Upper lobe of right lung (tissue), 1 donor: ENCODE data around the gene SGSM2. TPM values are rescaled to one million over a fixed set of nuclear protein-coding genes. Genes with fewer than 3 reads are reported as not detected.

Source experiments
- ATAC-seq: fragments of 200-7000 bp; cut with Tn5 transposase; one replicate; pipeline ENCODE4 v1.9.1; 2020; ENCODE audit warnings: mild to moderate bottlenecking, moderate library complexity
- DNase-seq: peaks from one replicate; pipeline ENCODE4 v3.0.0-alpha.2; 2020
- H3K27ac ChIP-seq: fragments of 200-600 bp; one replicate; pipeline ENCODE4 v1.8.0; 2022
- H3K27me3 ChIP-seq: fragments of 200-600 bp; one replicate; pipeline ENCODE4 v1.8.0; 2022; ENCODE audit warnings: mild to moderate bottlenecking
- H3K36me3 ChIP-seq: fragments of 200-600 bp; one replicate; pipeline ENCODE4 v1.8.0; 2022
- H3K4me1 ChIP-seq: fragments of 200-600 bp; one replicate; pipeline ENCODE4 v1.8.0; 2022
- H3K4me3 ChIP-seq: fragments of 200-600 bp; one replicate; pipeline ENCODE4 v1.8.0; 2022; ENCODE audit warnings: mild to moderate bottlenecking
- H3K9me3 ChIP-seq: fragments of 200-600 bp; one replicate; pipeline ENCODE4 v1.8.0; 2022
- intact Hi-C: fragments of 100-400 bp; cut with DNase I; formaldehyde crosslinking; loops from one replicate; pipeline ENCODE4 v1.11.0; 2022
- total RNA-seq: library from RNA; stranded (reverse); fragmentation: NEBNext Ultra II Directional; extraction: Animal tissue kit (Norgen Biotek cat#: 25700); gene quantifications from one replicate; pipeline ENCODE4 v1.2.1, GENCODE V29; 2021
- TF ChIP-seq, protein P1 (sequence below): fragments of 200-600 bp; IDR thresholded peaks from one replicate; pipeline ENCODE4 v1.8.0; 2022; ENCODE audit warnings: antibody characterized with exemption
- donor health status: DM: no; HTN: yes; CAD: no; lungs with severe emphysema.

SGSM2 gene
- total RNA-seq, 1 donor from 2014 or later: 55.0 TPM

GRCh38 chr17:2338315-2338657 lies 985 bp downstream of the SGSM2 start:
- Histone ChIP-seq H3K27ac (peak overlapping the region; percentile 79), H3K36me3 (peaks cover 35% of the 10 kb centered on the region), H3K27me3 (no peaks in the 10 kb centered on the region), H3K4me1 (peaks cover 18% of the 10 kb centered on the region), H3K9me3 (no peaks in the 10 kb centered on the region), H3K4me3 (peak overlapping the region; percentile 84)
- DNase-seq (no peak), ATAC-seq (no peak)
- intact Hi-C loops: no loop called here
- TF ChIP-seq, protein P1, sequence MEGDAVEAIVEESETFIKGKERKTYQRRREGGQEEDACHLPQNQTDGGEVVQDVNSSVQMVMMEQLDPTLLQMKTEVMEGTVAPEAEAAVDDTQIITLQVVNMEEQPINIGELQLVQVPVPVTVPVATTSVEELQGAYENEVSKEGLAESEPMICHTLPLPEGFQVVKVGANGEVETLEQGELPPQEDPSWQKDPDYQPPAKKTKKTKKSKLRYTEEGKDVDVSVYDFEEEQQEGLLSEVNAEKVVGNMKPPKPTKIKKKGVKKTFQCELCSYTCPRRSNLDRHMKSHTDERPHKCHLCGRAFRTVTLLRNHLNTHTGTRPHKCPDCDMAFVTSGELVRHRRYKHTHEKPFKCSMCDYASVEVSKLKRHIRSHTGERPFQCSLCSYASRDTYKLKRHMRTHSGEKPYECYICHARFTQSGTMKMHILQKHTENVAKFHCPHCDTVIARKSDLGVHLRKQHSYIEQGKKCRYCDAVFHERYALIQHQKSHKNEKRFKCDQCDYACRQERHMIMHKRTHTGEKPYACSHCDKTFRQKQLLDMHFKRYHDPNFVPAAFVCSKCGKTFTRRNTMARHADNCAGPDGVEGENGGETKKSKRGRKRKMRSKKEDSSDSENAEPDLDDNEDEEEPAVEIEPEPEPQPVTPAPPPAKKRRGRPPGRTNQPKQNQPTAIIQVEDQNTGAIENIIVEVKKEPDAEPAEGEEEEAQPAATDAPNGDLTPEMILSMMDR: no peak

DNA sequence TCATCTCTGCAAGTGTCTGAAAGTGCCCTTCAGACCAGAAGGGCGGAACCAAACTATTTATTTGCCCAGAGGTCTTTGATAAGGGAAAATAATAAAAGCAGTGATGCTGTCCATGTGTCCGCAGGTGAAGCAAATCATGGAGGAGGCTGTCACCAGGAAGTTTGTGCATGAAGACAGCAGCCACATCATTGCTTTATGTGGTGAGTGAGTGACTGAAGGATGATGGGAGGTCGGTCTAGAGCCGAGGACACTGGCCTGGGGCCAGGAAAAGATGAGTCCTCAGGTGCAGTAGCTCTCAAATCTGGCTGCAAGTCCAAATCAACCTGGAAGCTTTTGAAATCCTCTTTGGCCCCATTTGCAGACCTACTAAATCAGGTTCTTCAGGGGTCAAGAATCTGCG lies 6.1 kb downstream of the SGSM2 start:
- TF ChIP-seq, protein P1: no peak
- ATAC-seq (no peak), DNase-seq (no peak)
- Histone ChIP-seq H3K27me3 (no peaks in the 10 kb centered on the region), H3K4me1 (peaks cover 5% of the 10 kb centered on the region), H3K9me3 (no peaks in the 10 kb centered on the region), H3K4me3 (no peak overlapping the region), H3K27ac (no peak overlapping the region), H3K36me3 (peaks cover 30% of the 10 kb centered on the region)
- intact Hi-C loops: no loop called here

GRCh38 chr17:2344528-2344927 lies 7.2 kb downstream of the SGSM2 start:
- DNase-seq (no peak), ATAC-seq (no peak)
- H3K4me1 ChIP-seq: peaks cover 3% of the 10 kb centered on the region
- H3K4me3 ChIP-seq: no peak overlapping the region
- H3K27ac ChIP-seq: no peak overlapping the region
- intact Hi-C loops: no loop called here
- TF ChIP-seq, protein P1: no peak
- H3K36me3 ChIP-seq: peaks cover 30% of the 10 kb centered on the region
- H3K9me3 ChIP-seq: no peaks in the 10 kb centered on the region
- H3K27me3 ChIP-seq: no peaks in the 10 kb centered on the region

DNA sequence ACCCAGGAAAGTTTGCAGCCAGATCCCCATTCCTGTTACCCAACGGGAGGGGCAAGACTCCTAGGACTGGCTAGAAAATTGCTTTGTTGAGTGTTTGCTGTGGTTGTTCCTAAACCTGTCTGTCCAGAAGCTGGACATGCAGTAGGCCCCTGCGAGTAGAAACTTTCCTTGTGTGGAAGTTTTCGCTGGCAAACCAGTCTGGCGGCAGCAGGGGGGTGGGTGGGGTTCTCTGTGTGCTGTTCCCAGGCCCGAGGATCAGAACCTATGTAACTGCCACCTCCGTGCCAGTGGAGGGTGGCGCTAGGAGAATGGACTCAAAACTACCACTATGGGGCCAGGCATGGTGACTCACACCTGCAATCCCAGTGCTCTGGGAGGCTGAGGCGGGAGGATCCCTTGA lies 9.2 kb downstream of the SGSM2 start:
- Histone ChIP-seq H3K9me3 (no peaks in the 10 kb centered on the region), H3K4me1 (peaks cover 3% of the 10 kb centered on the region), H3K4me3 (no peak overlapping the region), H3K27ac (no peak overlapping the region), H3K27me3 (no peaks in the 10 kb centered on the region), H3K36me3 (peaks cover 25% of the 10 kb centered on the region)
- intact Hi-C loops: no loop called here
- DNase-seq (peak; percentile 74), ATAC-seq (peak; percentile 88)
- TF ChIP-seq, protein P1: no peak

GRCh38 chr17:2347805-2348685 lies 10.7 kb downstream of the SGSM2 start:
- DNase-seq (peak; percentile 67), ATAC-seq (peak; percentile 52)
- H3K4me3 ChIP-seq: no peak overlapping the region
- H3K27ac ChIP-seq: no peak overlapping the region
- peaks cover 17% of the 10 kb centered on the region for H3K36me3 ChIP-seq
- H3K9me3 ChIP-seq: no peaks in the 10 kb centered on the region
- H3K4me1 ChIP-seq: peaks cover 3% of the 10 kb centered on the region
- TF ChIP-seq, protein P1: no peak
- no peaks in the 10 kb centered on the region for H3K27me3 ChIP-seq
- intact Hi-C loops: no loop called here
